GM10847 (cell line): ENCODE results near the gene DHX34.

ENCODE experiments used
- POLR2A ChIP-seq: IDR thresholded peaks from 2 replicates; pipeline ENCODE4 v1.6.1; 2011; ENCODE audit not compliant: insufficient read length; ENCODE audit errors: extremely low read depth

DHX34 gene

GRCh38 chr19:47321630-47322029, 27.5 kb upstream of the DHX34 start:
- no peak for TF ChIP-seq POLR2A

GRCh38 chr19:47322058-47322457, 27.1 kb upstream of the DHX34 start:
- no peak for TF ChIP-seq POLR2A

GRCh38 chr19:47323409-47323808, 25.7 kb upstream of the DHX34 start:
- TF ChIP-seq POLR2A: no peak

GRCh38 chr19:47323872-47324271, 25.2 kb upstream of the DHX34 start:
- TF ChIP-seq POLR2A: no peak

GRCh38 chr19:47324502-47324901, 24.6 kb upstream of the DHX34 start:
- TF ChIP-seq POLR2A: no peak

GRCh38 chr19:47330466-47330869, 18.6 kb upstream of the DHX34 start:
- TF ChIP-seq POLR2A: no peak

- no peak for TF ChIP-seq POLR2A
Observed at GRCh38 chr19:47331490-47331889, 17.6 kb upstream of the DHX34 start.

- TF ChIP-seq POLR2A: no peak
Observed at GRCh38 chr19:47331931-47332547, 17.1 kb upstream of the DHX34 start, which contains the start of gene C5AR2. TSS of gene C5AR2 (plus strand) at chr19:47332175. CDS start at chr19:47340800, 8,625 bp downstream.

- TF ChIP-seq POLR2A: no peak
Observed at GRCh38 chr19:47339196-47339880, 9.8 kb upstream of the DHX34 start.

- TF ChIP-seq POLR2A: no peak
Observed at GRCh38 chr19:47340477-47341208, 8.5 kb upstream of the DHX34 start.

- TF ChIP-seq POLR2A: no peak
Observed at GRCh38 chr19:47341734-47342133, 7.4 kb upstream of the DHX34 start.

GRCh38 chr19:47343194-47343802, 5.8 kb upstream of the DHX34 start:
- TF ChIP-seq POLR2A: no peak

- TF ChIP-seq POLR2A: no peak
Observed at GRCh38 chr19:47344425-47344824, 4.7 kb upstream of the DHX34 start.

- TF ChIP-seq POLR2A: no peak
Observed at GRCh38 chr19:47350630-47351029, 1.5 kb downstream of the DHX34 start.

- no peak for TF ChIP-seq POLR2A
Observed at GRCh38 chr19:47351548-47351947, 2.4 kb downstream of the DHX34 start.

- no peak for TF ChIP-seq POLR2A
Observed at GRCh38 chr19:47352095-47352494, 3.0 kb downstream of the DHX34 start.
